ENCODE data around the gene FIS1.

The FIS1 gene

DNA sequence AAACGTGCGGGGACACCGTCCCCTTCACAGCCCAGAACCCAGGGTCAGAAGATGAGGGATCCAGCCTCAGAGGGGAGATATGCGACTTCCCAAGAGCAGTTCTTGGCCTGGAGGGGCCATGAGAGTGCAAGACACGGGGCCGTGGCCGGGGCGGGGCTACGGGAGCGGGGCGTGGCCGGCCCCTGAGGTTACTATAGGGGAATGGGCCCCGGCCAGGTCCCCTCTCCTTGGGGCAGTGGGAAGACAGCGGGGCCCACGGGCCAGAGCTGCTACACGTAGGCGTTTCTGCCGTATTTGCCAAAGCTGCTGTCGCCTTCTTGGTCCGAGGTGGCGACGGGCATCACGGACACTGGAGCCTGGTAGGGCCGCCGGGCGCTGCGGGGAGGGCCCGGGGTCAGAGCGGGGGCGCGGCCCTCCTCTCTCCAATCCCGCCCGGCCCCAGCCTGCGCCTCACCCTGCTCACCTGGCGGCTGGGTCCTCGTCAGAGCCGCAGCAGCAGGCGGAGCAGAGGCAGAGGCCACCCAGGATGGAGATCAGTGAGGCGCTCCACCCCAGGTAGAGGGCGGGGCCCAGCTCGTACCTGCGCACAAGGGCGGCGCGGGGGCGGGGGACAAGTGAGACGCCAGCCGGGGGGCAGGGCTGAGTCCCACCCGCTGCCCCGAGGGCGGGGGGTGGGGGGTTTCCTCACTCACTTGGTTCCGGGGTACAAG lies 12.6 kb downstream of the FIS1 start:
- no peak for DNase-seq

DNA sequence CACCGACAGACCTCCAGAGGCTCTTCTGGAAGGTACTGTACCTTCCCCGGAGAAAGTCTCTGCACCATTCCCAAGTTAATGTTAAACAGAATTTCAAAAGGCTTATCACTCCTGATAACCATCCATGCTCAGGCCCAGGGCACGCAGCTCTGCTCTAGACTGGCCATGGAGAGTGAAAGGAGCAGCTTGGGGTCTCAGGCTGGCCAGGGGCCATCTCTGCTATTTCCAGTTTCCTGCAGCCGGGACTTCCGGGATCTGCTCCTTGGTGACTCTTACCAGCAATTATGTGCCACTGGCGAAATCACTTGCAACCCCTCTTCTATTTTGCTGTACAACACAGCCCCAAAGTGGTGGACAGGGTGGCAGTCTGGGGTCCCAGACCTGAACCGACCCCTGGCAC lies 13.2 kb downstream of the FIS1 start:
- DNase-seq, result no peak

DNA sequence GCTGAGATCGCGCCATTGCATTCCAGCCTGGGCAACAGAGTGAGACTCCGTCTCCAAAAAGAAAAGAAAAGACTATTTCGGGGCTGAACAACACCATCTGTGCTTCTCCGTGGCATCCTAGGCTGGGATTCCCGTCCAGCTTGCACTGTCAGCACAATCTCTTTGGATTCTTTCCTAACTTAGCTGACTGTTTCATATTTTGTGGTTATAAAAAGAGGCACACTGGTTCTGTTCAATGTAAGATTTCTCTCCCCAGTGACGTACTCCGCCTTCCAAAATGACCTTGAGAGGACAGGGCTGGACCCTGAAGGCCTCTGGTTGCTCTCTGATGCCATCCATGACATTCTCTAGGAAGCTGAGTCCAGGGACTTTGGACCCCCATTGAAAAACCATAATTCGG lies 18.2 kb downstream of the FIS1 start:
- DNase-seq, result no peak

DNA sequence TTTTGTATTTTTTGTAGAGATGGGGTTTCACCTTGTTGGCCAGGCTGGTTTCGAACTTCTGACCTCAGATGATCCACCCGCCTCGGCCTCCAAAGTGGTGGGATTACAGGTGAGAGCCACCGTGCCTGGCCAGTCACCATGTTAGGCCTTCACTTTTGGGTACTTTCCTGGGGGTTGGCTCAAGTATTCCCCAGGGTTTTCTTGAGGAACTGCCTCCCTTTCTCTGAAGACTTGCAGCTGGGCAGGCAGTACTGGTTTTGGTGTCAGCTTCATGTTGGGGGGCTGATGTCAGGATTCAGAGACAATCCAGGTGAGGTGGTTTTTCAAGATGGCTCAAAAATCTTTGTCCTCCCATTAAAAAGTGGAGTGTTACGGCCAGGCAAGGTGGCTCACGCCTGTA lies 19.2 kb downstream of the FIS1 start:
- DNase-seq, result no peak

DNA sequence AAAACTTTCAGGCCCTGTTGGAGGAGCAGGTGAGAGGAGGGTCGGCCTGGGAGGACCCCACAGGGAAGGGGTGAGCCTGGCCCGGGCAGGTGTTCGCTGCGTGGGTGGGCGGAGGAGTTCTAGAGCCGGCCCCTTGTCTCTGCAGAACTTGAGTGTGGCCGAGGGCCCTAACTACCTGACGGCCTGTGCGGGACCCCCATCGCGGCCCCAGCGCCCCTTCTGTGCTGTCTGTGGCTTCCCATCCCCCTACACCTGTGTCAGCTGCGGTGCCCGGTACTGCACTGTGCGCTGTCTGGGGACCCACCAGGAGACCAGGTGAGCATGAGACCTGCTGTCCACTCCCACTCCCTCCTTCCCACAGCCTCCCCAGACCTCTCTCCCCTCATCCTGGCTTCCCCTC lies 21.4 kb downstream of the FIS1 start:
- DNase-seq, result no peak

DNA sequence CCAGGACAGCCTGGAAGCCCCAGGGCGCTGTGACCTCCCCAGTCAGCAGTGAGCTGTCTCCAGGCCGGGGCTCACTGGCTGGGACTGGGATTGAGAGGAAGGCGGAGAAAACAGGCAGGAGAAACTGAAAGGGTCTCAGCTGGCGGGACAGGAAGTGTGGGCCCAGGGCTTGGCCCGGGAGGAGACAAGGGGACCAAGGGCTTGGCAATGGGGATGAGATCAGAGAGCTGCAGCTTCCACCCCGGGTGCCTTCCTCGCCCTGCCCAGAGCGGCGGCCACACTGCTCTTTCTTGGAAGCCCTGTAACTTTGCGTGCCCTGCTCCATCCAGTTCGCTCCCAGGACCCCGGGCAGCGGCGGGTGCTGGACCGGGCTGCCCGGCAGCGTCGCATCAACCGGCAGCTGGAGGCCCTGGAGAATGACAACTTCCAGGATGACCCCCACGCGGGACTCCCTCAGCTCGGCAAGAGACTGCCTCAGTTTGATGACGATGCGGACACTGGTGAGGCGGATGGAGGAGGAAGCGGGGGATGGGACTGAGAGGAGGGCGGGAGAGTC lies 22.5 kb downstream of the FIS1 start:
- no peak for DNase-seq

DNA sequence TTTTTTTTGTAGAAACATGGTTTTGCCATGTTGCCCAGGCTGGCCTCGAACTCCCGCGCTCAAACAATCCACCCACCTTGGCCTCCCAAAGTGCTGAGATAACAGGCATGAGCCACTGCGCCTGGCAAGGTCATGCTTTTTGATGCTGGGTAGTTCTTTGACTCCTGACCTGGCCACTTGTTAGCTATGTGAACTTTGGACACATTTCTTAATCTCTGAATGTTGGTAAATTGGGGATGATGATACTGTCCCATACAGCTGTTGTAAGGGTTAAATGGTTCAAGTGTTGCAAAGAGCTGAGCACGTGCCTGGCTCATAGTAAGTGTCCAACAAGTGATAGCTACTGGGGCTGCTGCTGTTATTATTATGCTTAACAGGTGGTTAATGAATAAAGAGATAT lies 24.6 kb downstream of the FIS1 start:
- no peak for DNase-seq

DNA sequence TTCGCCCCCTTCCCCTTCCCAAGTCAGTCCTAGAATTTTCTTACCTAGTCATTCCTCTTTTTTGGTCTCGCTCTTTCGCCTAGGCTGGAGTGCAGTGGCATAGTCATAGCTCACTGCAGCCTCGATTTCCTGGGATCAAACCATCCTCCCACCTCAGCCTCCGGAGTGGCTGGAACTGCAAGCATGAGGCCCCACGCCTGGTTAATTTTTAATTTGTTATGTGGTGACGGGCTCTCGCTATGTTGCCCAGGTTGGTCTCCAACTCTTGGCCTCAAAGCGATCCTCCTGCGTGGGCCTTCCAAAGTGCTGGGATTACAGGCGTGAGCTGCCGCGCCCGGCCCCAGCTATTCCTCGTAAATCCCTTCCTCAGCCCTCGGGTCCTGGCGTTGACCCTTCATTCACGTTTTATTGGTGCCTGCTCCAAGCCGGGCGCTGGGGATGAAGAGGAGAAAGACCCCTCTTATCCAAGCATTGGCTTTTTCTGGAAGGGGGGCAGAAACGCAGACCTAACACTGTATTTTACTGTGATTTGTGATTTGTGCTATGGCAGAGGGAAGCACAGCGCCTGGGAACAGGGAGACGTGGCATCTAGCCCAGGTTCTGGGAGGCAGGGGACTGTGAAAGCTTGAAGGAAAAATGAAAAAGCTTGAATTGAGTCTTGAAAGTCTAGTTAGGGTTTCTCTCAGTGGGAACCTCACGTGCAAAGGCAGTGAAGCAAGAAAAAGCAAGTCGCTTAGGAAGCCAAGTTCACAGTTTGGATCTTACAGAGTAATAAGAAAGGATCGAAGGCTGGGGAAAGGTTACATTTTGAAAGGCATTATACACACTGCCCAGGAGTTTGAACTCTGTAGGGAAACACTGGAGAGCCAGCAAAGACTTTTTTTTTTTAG lies 26.4 kb downstream of the FIS1 start:
- no peak for DNase-seq

DNA sequence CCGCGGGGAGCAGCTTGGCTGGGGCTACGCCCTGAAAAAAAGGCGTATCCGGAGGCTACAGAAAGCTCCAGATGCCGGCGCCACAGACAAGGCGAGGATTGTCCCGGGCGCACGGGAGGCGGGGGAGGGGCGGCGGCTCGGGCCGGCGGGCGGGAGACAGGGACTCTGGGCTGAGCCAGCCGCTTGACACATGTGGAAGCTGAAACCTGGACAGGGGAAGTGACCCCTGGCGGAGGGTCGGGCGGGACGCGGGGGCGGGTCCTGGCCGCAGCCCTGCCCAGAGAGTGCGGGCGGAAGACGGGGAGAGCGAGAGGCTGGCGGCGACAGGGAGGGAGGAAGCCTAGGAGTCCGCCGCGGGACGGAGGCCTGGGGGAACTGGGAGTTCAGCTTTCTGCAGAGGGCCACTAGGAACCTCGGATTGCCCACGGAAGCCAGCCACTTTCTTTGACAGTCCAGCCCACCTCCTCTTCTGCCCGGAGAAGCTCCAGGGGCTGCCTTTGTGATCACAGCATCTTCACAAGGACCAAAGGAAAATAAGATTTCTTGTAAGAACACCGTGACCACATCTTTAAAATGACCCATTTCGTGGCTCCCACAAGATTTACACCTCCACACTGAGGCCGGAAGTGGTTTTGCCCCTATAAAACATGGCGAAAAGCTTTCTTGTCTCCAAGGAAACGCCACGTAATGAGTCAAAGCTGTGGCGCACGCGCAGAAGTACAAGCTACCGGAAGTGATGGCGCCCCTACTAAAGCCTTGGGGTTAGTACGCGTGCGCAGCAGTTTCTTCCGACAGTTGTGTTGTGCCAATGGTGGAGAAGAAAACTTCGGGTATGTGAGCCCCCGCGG lies 27.3 kb downstream of the FIS1 start, which contains the start of the genes PLOD3 and ZNHIT1:
Gene PLOD3, minus strand, starts transcription at position 194 of the 848 bp plus-strand sequence. CDS start 307 bp downstream, outside the sequence.
Gene ZNHIT1, plus strand, starts transcription at position 778 of the 848 bp plus-strand sequence. Its CDS starts 31 bp downstream, at position 809.
- DNase-seq, result peak; percentile 86 to 92 (median 90)

DNA sequence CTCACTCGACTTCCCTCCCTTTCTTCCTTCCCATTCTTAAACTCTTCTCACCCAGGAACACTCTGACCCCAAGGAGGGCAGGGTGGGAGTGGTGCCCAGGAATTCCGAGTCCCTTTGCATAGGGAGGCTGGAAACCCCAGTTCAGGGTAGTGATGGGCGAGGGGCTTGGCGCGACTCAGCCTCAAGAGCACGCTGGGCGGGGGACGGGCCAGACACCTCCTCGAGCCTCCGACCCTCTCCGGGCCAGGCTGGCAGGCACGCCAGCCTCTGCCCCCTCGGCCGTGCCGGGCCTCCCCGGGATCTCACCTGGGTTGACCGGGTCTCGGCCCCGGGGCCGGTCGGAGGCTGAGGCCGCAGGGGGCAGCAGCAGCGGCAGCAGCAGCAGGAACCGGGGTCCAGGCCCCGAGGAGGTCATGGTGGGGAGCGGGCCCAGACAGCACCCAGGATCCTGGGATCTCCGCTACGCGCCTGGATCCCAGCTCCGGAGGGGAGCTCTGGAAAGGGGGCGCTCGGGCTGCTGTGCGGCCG lies 28.0 kb downstream of the FIS1 start:
- no peak for DNase-seq

DNA sequence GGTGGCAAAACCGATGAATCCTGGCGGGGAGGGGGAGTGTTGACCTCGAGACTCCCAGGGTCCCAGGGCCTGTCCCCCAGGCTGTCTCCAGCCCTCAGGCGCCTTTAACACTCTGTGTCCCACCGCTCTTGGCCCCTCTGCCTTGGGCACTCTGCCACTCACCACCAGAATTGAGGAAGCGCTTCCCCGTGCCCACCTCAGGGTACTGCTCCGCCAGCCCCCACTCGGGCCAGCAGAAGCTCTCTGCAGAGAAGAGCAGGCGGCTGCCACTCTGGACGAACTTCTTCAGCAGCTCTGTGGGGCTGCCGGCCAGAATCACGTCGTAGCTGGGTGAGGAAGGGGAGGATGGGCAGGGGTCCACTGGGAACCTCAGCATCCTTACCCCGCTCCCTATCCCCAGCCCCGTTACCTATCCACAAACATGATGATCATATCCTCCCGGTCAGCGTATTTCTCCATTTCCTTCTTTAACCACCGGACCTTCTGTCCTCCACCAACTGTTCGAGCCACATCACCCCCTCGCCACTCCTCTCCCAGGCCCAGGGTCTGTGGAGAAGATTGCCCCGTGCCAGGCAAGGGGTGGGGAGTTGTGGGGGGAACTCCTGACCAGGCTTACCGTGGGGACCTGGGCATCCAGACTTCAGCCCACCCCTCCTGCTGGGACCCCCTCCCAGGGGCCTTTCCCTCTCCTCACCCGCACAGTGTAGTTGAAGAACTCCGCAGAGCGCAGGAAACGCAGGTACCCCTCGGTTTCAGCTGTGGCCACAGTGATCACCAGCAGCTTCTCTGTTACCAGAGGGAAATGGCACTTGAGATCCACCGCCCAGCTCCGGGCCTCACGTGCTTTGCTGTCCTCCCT lies 28.7 kb downstream of the FIS1 start:
- no peak for DNase-seq

DNA sequence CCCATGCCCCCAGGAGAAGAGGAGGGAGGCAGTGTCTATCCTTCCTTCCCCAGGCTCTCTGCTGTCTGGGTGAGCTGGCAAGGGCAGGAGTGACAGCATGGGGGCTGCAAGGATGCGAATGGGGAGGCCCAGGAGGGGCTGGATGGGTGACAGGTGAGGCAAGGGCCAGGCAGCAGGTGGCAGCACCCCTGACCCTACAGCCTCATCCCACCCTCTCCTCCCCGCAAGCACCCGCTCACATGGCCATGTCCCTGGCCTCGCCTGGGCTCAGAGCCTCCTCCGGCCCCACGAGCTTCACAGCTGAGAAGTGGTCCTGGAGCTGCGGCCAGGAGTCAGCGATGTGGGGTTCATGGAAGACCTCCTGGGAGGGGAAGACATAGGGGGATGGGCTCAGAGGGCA lies 32.9 kb downstream of the FIS1 start:
- no peak for DNase-seq

DNA sequence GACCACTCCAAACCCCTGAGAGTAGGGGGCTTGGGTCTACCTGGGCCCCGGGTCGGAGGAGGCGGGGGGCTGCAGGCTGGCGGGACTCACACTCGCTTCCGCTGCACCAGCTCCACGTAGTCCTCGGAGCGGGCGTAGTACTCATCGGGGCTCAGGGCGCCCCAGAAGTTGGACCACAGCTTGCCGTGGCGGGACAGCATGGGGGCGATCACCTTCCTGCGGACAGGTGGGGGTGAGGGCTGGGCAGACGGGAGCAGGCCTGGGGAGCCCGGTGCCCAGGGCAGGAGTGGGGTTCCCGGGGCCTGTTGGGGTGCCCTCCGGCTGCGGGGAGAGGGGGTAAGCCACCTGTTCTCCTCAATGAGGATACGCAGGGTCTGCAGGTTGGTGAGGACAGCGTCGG lies 33.4 kb downstream of the FIS1 start:
- DNase-seq, result no peak

DNA sequence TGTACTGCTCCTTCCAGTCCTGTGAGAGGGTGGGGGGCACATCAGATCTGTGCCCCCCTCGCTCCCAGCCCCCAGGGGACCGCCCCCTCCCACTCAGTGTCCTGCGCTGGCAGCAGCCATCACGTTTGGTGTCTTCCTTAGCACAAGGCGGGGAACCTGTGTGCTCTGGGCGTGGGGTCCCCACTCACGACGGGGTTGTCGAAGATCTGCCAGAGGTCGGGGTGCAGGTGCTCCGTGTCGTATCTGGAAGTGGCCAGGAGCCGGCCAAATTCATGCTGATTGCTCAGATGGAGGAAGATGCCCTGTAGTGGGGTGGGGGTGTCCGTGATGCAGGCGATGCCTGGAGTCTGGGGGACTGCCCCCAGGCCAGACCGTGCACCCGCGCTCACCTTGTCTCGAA lies 34.7 kb downstream of the FIS1 start:
- DNase-seq, result no peak

DNA sequence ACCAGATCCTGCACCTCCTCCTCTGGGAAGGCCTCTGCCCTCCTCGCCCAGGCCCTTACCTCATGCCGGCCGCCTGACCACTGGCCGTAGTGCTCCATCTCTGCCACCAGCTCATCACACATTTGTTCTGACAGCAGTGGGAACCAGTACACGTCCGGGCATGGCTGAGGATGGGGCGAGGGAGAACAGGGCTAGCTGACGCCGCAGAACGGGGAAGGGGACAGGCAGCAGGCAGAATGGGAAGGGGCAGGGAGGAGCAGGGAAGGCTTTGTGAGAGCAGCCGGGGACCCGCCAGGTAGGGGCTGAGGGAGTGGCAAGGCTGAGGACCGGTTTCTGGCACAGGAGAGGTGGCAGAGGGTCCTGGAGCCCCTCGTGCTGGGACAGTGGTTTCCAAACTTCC lies 36.1 kb downstream of the FIS1 start:
- DNase-seq, result no peak

DNA sequence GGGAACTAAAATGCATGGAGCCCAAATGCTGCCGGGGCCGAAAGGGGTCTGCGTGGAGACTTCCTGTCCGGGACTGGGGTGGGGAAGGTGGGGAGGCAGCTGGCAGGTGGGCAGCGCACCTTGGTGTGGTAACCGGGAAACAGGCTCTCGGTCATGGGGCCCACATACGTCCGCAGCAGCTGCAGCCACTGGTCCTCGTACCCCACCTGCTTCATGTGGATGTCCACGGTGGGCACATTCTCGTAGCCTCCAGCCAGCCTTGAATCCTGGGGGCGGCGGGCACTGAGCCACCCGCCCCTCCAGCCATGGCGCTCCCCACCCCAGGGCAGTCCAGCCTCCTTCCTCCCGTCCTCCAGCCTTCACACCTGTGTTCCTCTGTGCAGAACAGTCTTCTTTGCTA lies 37.4 kb downstream of the FIS1 start:
- DNase-seq, result no peak

DNA sequence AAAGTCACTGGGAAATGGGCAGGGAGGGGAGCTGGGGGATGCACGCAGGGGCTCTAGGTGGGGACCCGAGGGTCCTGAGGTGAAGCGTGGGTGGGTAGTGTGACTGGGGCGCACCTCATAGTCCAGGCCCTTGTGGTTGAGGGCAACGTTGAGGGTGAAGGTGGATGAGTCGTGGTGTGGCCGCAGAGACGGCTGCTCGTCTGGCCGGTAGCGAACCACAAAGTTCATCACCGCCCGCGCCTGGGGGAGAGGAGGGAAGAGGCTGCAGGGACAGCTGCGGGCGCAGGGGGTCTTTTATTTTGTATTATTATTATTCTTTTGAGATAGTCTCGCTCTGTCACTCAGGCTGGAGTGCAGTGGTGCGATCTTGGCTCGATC lies 38.2 kb downstream of the FIS1 start:
- no peak for DNase-seq

DNA sequence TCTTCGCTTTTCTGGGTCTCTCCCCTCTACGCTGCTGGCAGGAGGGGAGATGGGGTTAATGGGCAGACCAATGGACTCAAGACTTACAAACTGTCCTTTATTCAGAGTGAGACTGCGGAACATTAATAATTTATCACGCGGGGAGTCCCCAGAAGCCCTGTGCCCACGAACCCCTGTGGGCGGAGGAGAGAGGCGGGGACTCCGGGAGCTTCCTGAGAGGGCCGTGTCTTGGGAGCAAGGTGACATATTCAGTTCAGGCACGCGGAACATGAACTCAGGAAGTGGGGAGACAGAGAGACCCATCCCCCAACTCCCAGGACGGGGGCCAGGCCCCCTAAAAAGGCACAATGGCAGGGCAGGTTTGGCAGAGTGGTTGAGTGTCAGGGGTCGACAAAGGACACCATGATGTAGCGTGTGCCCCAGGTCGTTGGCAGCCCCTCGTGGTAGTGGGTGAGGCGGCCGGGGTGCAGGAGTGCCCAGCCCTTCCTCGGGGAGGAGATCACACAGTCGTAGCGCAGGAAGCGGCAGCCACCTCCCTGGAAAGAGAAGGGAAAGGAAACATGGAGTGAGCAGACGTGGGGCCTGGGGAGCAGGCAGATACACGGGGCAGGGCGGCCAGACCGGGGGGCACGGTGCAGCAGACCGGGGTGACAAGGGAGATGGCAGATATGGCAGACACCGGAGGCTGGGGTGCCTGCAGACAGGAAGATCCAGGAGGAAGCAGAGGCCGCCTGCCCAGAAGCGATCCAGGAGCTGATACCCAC lies 38.8 kb downstream of the FIS1 start:
- DNase-seq, result no peak

DNA sequence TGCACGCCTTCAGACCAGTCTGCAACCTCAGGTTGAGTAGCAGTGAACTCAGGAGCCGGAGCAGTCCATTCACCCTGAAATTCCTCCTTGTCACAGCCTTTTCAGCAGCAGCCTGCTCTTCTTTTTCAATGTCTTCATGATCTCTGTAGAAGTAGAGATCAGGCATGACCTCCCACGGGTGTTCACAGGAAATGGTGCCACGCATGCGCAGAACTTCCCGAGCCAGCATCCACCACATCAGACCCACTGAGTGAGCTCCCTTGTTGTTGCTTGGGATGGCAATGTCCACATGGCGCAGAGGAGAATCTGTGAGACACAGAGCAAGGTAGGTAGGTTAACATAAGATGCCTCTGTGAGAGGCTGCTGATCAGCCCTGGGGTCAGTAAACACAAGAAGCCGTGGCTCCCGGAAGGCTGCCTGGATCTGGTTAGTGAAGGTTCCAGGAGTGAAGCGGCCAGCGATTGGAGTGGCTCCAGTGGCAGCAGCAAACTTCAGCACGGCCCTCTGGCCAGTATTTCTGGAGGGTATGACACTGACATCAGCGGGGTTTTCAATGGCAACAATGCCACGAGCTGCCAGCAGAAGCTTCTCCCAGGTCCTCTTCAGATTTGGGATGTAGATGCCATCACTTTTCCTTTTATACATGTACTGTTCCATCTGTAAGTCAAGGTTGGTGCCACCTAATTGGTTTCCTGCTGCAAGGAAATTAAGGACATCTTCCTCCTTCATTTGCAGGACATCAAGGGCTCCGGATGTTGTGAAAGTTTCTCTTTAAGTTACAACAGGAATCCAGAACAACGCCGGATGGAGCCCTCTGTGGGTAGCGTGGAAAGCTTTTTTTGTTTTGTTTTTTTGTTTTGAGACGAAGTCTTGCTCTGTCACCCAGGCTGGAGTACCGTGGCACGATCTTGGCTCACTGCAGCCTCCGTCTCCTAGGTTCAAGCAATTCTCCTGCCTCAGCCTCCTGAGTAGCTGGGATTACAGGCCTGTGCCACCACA lies 40.8 kb downstream of the FIS1 start:
- DNase-seq, result peak in 1 of 4 experiments; percentile 17

DNA sequence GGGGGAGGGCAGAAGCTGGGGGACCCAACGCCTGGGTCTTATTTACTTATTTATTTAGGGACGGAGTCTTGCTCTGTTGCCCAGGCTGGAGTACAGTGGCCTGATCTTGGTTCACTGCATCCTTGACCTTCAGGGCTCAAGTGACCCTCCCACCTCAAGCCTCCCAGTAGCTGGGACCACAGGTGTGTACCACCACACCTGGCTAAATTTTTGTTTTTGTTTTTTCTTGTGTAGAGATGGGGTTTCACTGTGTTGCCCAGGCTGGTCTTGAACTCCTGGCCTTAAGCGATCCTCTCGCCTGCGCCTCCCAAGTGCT lies 42.3 kb downstream of the FIS1 start:
- no peak for DNase-seq

Measured in activated naive CD4-positive, alpha-beta T cell (primary cell).